Tibial artery (tissue), 4 donors: ENCODE data around the gene KCNIP4.

Source experiments
- DNase-seq, 2 donors: peaks; one replicate each; pipeline ENCODE4 v3.0.0-alpha.2; 2019
- H3K27ac ChIP-seq, 2 donors: fragments of 200-600 bp; sonication (generic) in 1 of 2; 1 replicate in 1 of 2; 2 replicates in 1 of 2; pipeline ENCODE4 v1.5.1; 2018 to 2019; ENCODE audit warnings: mild to moderate bottlenecking in 1 of 2
- H3K27me3 ChIP-seq, 2 donors: fragments of 200-600 bp; sonication (generic) in 1 of 2; one replicate each; pipeline versions ENCODE4 v1.5.1 to v1.6.0; 2016 to 2019
- H3K36me3 ChIP-seq, 3 donors: fragments of 200-600 bp; sonication (generic) in 2 of 3; one replicate each; pipeline ENCODE4 v1.5.1; 2016 to 2019; ENCODE audit warnings: mild to moderate bottlenecking in 2 of 3
- H3K4me1 ChIP-seq, 4 donors: fragments of 200-600 bp; sonication (generic) in 2 of 4; 1 replicate in 3 of 4; 2 replicates in 1 of 4; pipeline ENCODE4 v1.5.1; 2016 to 2019
- H3K4me3 ChIP-seq, 2 donors: fragments of 200-600 bp; sonication (generic) in 1 of 2; 1 replicate in 1 of 2; 2 replicates in 1 of 2; pipeline ENCODE4 v1.5.1; 2018 to 2019; ENCODE audit warnings: mild to moderate bottlenecking in 2 of 2
- H3K9me3 ChIP-seq, 3 donors: fragments of 200-600 bp; sonication (generic) in 1 of 3; one replicate each; pipeline ENCODE4 v1.5.1; 2016 to 2019
- intact Hi-C: fragments of 100-400 bp; cut with DNase I; formaldehyde crosslinking; loops from one replicate; pipeline ENCODE4 v1.15.0; 2023; ENCODE audit warnings: low total_unique reads
- TF ChIP-seq, protein P1 (sequence below), 2 experiments: fragments of 200-600 bp in 1 of 2; fragments of 450-650 bp in 1 of 2; IDR thresholded peaks; one replicate each; pipeline ENCODE4 v1.5.1; 2017 to 2019; ENCODE audit warnings: antibody characterized with exemption in 2 of 2, mild to moderate bottlenecking in 1 of 2, moderate library complexity in 1 of 2

The KCNIP4 gene

GRCh38 chr4:21962691-21963090 lies 14.1 kb upstream of the KCNIP4 start:
- Histone ChIP-seq H3K4me1 (no peaks in the 10 kb centered on the region), H3K36me3 (no peaks in the 10 kb centered on the region), H3K27ac (no peak overlapping the region), H3K4me3 (no peak overlapping the region), H3K9me3 (no peaks in the 10 kb centered on the region), H3K27me3 (no peaks in the 10 kb centered on the region)
- DNase-seq = no peak
- intact Hi-C loops = no loop called here
- TF ChIP-seq, protein P1, sequence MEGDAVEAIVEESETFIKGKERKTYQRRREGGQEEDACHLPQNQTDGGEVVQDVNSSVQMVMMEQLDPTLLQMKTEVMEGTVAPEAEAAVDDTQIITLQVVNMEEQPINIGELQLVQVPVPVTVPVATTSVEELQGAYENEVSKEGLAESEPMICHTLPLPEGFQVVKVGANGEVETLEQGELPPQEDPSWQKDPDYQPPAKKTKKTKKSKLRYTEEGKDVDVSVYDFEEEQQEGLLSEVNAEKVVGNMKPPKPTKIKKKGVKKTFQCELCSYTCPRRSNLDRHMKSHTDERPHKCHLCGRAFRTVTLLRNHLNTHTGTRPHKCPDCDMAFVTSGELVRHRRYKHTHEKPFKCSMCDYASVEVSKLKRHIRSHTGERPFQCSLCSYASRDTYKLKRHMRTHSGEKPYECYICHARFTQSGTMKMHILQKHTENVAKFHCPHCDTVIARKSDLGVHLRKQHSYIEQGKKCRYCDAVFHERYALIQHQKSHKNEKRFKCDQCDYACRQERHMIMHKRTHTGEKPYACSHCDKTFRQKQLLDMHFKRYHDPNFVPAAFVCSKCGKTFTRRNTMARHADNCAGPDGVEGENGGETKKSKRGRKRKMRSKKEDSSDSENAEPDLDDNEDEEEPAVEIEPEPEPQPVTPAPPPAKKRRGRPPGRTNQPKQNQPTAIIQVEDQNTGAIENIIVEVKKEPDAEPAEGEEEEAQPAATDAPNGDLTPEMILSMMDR (IDR thresholded peaks at IDR 0.05) = no peak

DNA sequence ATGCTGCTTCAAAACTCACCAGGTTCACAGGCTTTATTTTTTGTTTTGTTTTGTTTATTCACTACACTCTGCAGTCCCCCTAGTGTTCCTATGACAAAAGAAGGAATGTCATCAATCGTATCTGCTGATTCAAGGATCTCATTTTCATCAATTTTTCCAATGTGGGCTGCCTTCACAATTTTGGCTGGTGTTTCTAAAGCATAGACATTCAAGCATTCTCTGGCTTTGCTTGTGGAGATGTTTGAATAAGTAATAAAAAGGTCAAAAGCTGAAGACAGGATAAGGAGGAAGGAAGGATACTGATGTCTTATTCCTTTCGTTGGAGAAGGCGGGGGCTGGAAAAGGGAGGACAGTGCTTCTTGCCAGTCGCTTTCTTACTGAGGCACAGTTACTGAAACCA lies 12.2 kb upstream of the KCNIP4 start:
- H3K36me3 ChIP-seq = no peaks in the 10 kb centered on the region
- DNase-seq = no peak
- intact Hi-C loops = no loop called here
- no peaks in the 10 kb centered on the region for H3K27me3 ChIP-seq
- no peak overlapping the region for H3K4me3 ChIP-seq
- H3K27ac ChIP-seq = no peak overlapping the region
- no peaks in the 10 kb centered on the region for H3K4me1 ChIP-seq
- TF ChIP-seq, protein P1 (IDR thresholded peaks at IDR 0.05) = no peak
- no peaks in the 10 kb centered on the region for H3K9me3 ChIP-seq

DNA sequence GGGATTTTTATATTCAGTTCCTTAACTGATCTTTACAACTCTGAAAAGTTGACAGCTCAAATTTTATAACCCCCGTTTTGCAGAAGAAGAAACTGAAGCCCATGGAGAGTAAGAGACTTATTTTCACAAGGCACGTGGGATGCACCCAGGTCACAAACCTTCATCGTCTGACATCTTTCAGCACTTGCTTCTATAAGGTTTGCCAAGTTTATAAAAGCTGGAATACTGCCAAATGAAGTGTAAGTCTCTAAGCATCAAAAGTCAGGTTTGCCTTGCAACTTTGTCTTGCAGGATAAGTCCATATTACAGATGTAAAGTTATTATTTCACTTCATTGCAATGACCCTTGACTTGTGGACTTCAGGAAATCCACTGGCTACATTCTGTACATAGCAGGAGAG lies 6.3 kb upstream of the KCNIP4 start:
- TF ChIP-seq, protein P1 (IDR thresholded peaks at IDR 0.05) = no peak
- H3K27me3 ChIP-seq = peaks cover 0 to under 1% of the 10 kb centered on the region in 2 donors
- H3K27ac ChIP-seq = no peak overlapping the region
- no peak for DNase-seq
- no peak overlapping the region for H3K4me3 ChIP-seq
- no peaks in the 10 kb centered on the region for H3K9me3 ChIP-seq
- H3K4me1 ChIP-seq = no peaks in the 10 kb centered on the region
- H3K36me3 ChIP-seq = no peaks in the 10 kb centered on the region
- intact Hi-C loops = no loop called here

DNA sequence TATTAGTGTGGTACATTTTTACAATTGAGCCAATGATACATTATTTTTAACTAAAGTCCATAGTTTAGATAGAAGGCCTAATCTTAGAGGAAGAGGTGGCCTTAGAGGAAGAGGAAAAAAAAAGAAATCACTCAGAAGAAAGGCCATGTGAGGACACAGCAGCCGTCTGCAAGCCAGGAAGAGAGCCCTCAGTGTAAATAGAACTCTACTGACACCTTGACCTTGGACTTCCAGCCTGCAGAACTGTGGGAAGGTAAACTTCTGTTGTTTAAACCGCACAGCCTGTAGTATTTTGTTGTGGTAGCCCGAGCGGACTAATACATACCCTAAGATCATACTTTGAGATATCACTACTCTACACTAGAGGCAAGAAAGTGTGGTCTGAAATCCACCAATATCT lies 5.1 kb upstream of the KCNIP4 start:
- H3K9me3 ChIP-seq = no peaks in the 10 kb centered on the region
- H3K4me3 ChIP-seq = no peak overlapping the region
- TF ChIP-seq, protein P1 (IDR thresholded peaks at IDR 0.05) = no peak
- no peak for DNase-seq
- H3K36me3 ChIP-seq = no peaks in the 10 kb centered on the region
- intact Hi-C loops = no loop called here
- H3K27me3 ChIP-seq = peaks cover 0 to 10% of the 10 kb centered on the region in 2 donors
- H3K27ac ChIP-seq = no peak overlapping the region
- H3K4me1 ChIP-seq = peaks cover 0 to 4% (median 1%) of the 10 kb centered on the region in 4 donors

- peaks cover 0 to 10% (median 1%) of the 10 kb centered on the region in 4 donors for H3K4me1 ChIP-seq
- TF ChIP-seq, protein P1 (IDR thresholded peaks at IDR 0.05) = no peak
- no peak for DNase-seq
- H3K27me3 ChIP-seq = peaks cover 0 to 19% of the 10 kb centered on the region in 2 donors
- H3K9me3 ChIP-seq = no peaks in the 10 kb centered on the region
- H3K4me3 ChIP-seq = no peak overlapping the region
- no peaks in the 10 kb centered on the region for H3K36me3 ChIP-seq
- intact Hi-C loops = no loop called here
- no peak overlapping the region for H3K27ac ChIP-seq
Measured at GRCh38 chr4:21952549-21952948, 4.0 kb upstream of the KCNIP4 start.

- H3K36me3 ChIP-seq = no peaks in the 10 kb centered on the region
- H3K4me3 ChIP-seq = no peak overlapping the region
- intact Hi-C loops = no loop called here
- peaks cover 0 to 22% of the 10 kb centered on the region in 2 donors for H3K27me3 ChIP-seq
- TF ChIP-seq, protein P1 (IDR thresholded peaks at IDR 0.05) = no peak
- no peaks in the 10 kb centered on the region for H3K9me3 ChIP-seq
- H3K27ac ChIP-seq = no peak overlapping the region
- no peak for DNase-seq
- peaks cover 0 to 10% (median 1%) of the 10 kb centered on the region in 4 donors for H3K4me1 ChIP-seq
Measured at GRCh38 chr4:21949073-21949457, 493 bp upstream of the KCNIP4 start.
